Adrenal gland (tissue), 12 donors: Measurements from ENCODE around the gene PTPN7. TPM values are rescaled to one million over a fixed set of nuclear protein-coding genes. Genes with fewer than 3 reads are reported as not detected.
"Not testable (repeated sequence)": the region's sequence is repeated elsewhere in the genome, so short reads cannot be mapped to it uniquely, and the experiment has no call there.

Experiments used
- DNase-seq, 7 donors: peaks; one replicate each; pipeline ENCODE4 v3.0.0-alpha.2; 2019 to 2020
- H3K27ac ChIP-seq, 5 donors: fragments of 200-600 bp; sonication (generic) in 4 of 5; 1 replicate in 3 of 5; 2 replicates in 2 of 5; pipeline versions ENCODE4 v1.5.1 to v1.8.0; 2016 to 2020; ENCODE audit warnings: mild to moderate bottlenecking in 1 of 5
- H3K27me3 ChIP-seq: fragments of 200-600 bp; 2 replicates; pipeline ENCODE4 v1.8.0; 2021
- H3K36me3 ChIP-seq, 2 donors: fragments of 200-600 bp; replicated peaks in 1 of 2; 1 replicate in 1 of 2; 2 replicates in 1 of 2; pipeline versions ENCODE4 v1.5.1 to v1.8.0; 2018 to 2022
- H3K4me1 ChIP-seq, 2 donors: fragments of 200-600 bp; replicated peaks in 1 of 2; 1 replicate in 1 of 2; 2 replicates in 1 of 2; pipeline versions ENCODE4 v1.5.1 to v1.8.0; 2018 to 2021
- H3K4me3 ChIP-seq, 4 donors: fragments of 200-600 bp; sonication (generic) in 3 of 4; one replicate each; pipeline ENCODE4 v1.5.1; 2016 to 2018
- H3K9me3 ChIP-seq, 3 donors: fragments of 200-600 bp; sonication (generic) in 1 of 3; replicated peaks in 1 of 3; 1 replicate in 2 of 3; 2 replicates in 1 of 3; pipeline versions ENCODE4 v1.5.1 to v1.8.0; 2016 to 2021
- CTCF ChIP-seq, 6 experiments: fragments of 450-650 bp in 4 of 6; fragments of 200-600 bp in 2 of 6; sonication (generic) in 1 of 6; IDR thresholded peaks; 1 replicate in 5 of 6; 2 replicates in 1 of 6; pipeline versions ENCODE4 v1.5.1 to v1.8.0; 2016 to 2021; ENCODE audit warnings: antibody characterized with exemption in 6 of 6, mild to moderate bottlenecking in 2 of 6, moderate library complexity in 1 of 6
- POLR2A ChIP-seq, 2 donors: fragments of 450-650 bp; IDR thresholded peaks; one replicate each; pipeline ENCODE4 v1.6.1; 2017; ENCODE audit warnings: antibody characterized with exemption in 2 of 2, mild to moderate bottlenecking in 2 of 2, moderate library complexity in 1 of 2
- WGBS, 4 donors: extraction: QIAGEN DNeasy Blood & Tissue Kit in 2 of 4; methylation state at CpG; one replicate each; pipeline versions ENCODE4 v1.1.5 to v1.1.7; 2013 to 2017; 5-methylcytosine and 5-hydroxymethylcytosine counted together
- intact Hi-C, 2 donors: fragments of 100-400 bp; cut with DNase I; formaldehyde crosslinking; loops; one replicate each; pipeline versions ENCODE4 v1.14.1 to v1.15.0; 2022 to 2023
- polyA plus RNA-seq, 3 donors: library from polyadenylated mRNA; stranded (reverse); fragments of 200-250 nt in 2 of 3; fragments of 350-450 nt in 1 of 3; fragmentation: Illumina TruSeq in 1 of 3; extraction: RNeasy Lipid Tissue Mini Kit (QIAGEN cat#74804) in 1 of 3; gene quantifications; one replicate each; pipeline ENCODE4 v1.2.3, GENCODE V29; 2013 to 2014
- total RNA-seq, 9 donors: library from RNA; depleted of rRNA in 4 of 9; stranded (reverse); fragments of >200 nt in 4 of 9; fragments of 120-200 nt in 1 of 9; fragmentation: NEBNext Ultra II Directional in 1 of 9; extraction: Animal tissue kit (Norgen Biotek cat#: 25700) in 1 of 9; gene quantifications; one replicate each; pipeline versions ENCODE4 v1.1.0 to v1.2.4, GENCODE V29; 2013 to 2023
- donor health status: healthy with polysubstance abuse.
- donor health status: Bipolar disorder and iron deficiency.
- donor health status: DM: yes; HTN: yes; CAD: no.
- donor health status: DM: no; HTN: no; CAD: no.
- donor health status: DM: no; HTN: no; CAD: no.
- donor health status: DM: yes; HTN: yes; CAD: no.

The PTPN7 gene
- total and polyA plus RNA-seq, 12 donors: 2.5 to 45.4 (median 17.1) TPM

- H3K27me3 ChIP-seq: no peaks in the 10 kb centered on the region
- H3K9me3 ChIP-seq: no peaks in the 10 kb centered on the region
- no peak for DNase-seq
- no peak overlapping the region for H3K27ac ChIP-seq
- H3K4me3 ChIP-seq: no peak overlapping the region
- TF ChIP-seq CTCF (IDR thresholded peaks at IDR 0.05) (no peak), POLR2A (IDR thresholded peaks at IDR 0.05) (no peak)
- intact Hi-C loops: no loop called here
- peaks cover 0 to 3% of the 10 kb centered on the region in 2 donors for H3K4me1 ChIP-seq
- 52 to 64% (median 56%) methylated on average over 2 of the region's 2 CpGs for WGBS, 4 donors
- no peaks in the 10 kb centered on the region for H3K36me3 ChIP-seq
Observed at GRCh38 chr1:202113690-202114300, 46.6 kb downstream of the PTPN7 start.

- intact Hi-C loops: no loop called here
Observed at GRCh38 chr1:202112859-202113689, 47.3 kb downstream of the PTPN7 start.

DNA sequence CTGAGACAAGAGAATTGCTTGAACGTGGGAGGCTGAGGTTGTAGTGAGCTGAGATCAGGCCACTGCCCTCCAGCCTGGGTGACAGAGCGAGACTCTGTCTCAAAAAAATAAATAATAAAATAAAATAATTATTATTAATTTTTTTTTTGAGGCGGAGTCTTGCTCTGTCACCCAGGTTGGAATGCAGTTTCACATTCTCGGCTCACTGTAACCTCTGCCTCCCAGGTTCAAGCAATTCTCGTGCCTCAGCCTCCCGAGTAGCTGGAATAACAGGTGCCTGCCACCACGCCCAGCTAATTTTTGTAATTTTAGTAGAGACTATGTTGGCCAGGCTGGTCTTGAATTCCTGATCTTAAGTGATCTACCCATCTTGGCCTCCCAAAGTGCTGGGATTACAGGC lies 48.8 kb downstream of the PTPN7 start:
- intact Hi-C loops, H3K27ac ChIP-seq, H3K27me3 ChIP-seq, H3K4me3 ChIP-seq, H3K36me3 ChIP-seq, H3K9me3 ChIP-seq, DNase-seq: not testable (repeated sequence)
- H3K4me1 ChIP-seq: peaks cover 16 to 25% of the 10 kb centered on the region in 2 donors
- 88 to 92% (median 91%) methylated on average over 7 of the region's 7 CpGs for WGBS, 4 donors

More at GRCh38 chr1:202112859-202113689, 47.3 kb downstream of the PTPN7 start:
- DNase-seq: peak in 5 of 7 donors; percentile 33 to 68 (median 47)
- Histone ChIP-seq H3K9me3 (no peaks in the 10 kb centered on the region), H3K4me3 (no peak overlapping the region), H3K4me1 (peaks cover 1 to 10% of the 10 kb centered on the region in 2 donors), H3K27me3 (no peaks in the 10 kb centered on the region), H3K36me3 (no peaks in the 10 kb centered on the region), H3K27ac (peak overlapping the region in 2 of 5 donors; percentile 17 to 69)
- TF ChIP-seq CTCF (IDR thresholded peaks at IDR 0.05) (peak in 1 of 6 experiments; percentile 4), POLR2A (IDR thresholded peaks at IDR 0.05) (no peak)
- 16 to 27% (median 21%) methylated on average over 4 to 5 of the region's 5 CpGs for WGBS, 4 donors

GRCh38 chr1:202110977-202111376 lies 49.4 kb downstream of the PTPN7 start:
- H3K36me3 ChIP-seq: no peaks in the 10 kb centered on the region
- no peak overlapping the region for H3K27ac ChIP-seq
- H3K4me3 ChIP-seq: no peak overlapping the region
- H3K27me3 ChIP-seq: no peaks in the 10 kb centered on the region
- TF ChIP-seq CTCF (IDR thresholded peaks at IDR 0.05) (no peak), POLR2A (IDR thresholded peaks at IDR 0.05) (no peak)
- 91 to 100% (median 92%) methylated on average over 3 of the region's 3 CpGs for WGBS, 4 donors
- peaks cover 22 to 31% of the 10 kb centered on the region in 2 donors for H3K4me1 ChIP-seq
- no peaks in the 10 kb centered on the region for H3K9me3 ChIP-seq
- intact Hi-C loops: no loop called here
- no peak for DNase-seq
